Effector memory CD4-positive, alpha-beta T cell (primary cell): Measurements from ENCODE around the gene OR51F1.
"Not testable (repeated sequence)": the region's sequence is repeated elsewhere in the genome, so short reads cannot be mapped to it uniquely, and the experiment has no call there.

ENCODE experiments used
- DNase-seq, 3 donors: peaks; one replicate each; pipeline ENCODE4 v3.0.0-alpha.2; 2020
- H3K27ac ChIP-seq: 2 replicates; pipeline ENCODE4 v1.7.0; 2013; ENCODE audit warnings: mild to moderate bottlenecking, low read length, moderate library complexity; ENCODE audit not compliant: insufficient read depth, poor library complexity, severe bottlenecking
- H3K27me3 ChIP-seq: replicated peaks from 2 replicates; pipeline ENCODE4 v1.7.0; 2013; ENCODE audit warnings: mild to moderate bottlenecking, low read length; ENCODE audit not compliant: insufficient read depth, control insufficient read depth, poor library complexity, severe bottlenecking
- H3K36me3 ChIP-seq: 2 replicates; pipeline ENCODE4 v1.7.0; 2013; ENCODE audit warnings: mild to moderate bottlenecking, low read length, moderate library complexity; ENCODE audit not compliant: control insufficient read depth, insufficient read depth
- H3K4me1 ChIP-seq: 2 replicates; pipeline ENCODE4 v1.7.0; 2013; ENCODE audit warnings: low read length, mild to moderate bottlenecking; ENCODE audit not compliant: control insufficient read depth, insufficient read depth, poor library complexity, severe bottlenecking
- H3K4me3 ChIP-seq: 2 replicates; pipeline ENCODE4 v1.7.0; 2013; ENCODE audit warnings: low read length, low read depth, mild to moderate bottlenecking; ENCODE audit not compliant: insufficient read depth, poor library complexity, severe bottlenecking
- H3K9me3 ChIP-seq: 2 replicates; pipeline ENCODE4 v1.7.0; 2013; ENCODE audit warnings: mild to moderate bottlenecking, low read length, moderate library complexity; ENCODE audit not compliant: control insufficient read depth
- total RNA-seq, 3 donors: gene quantifications; one replicate each; lab custom pipeline; 2026; lab: John Stamatoyannopoulos, UW

Gene OR51F1
- 0 reads per million in 3 donors for total RNA-seq

- H3K9me3 ChIP-seq = no peaks in the 10 kb centered on the region
Measured at GRCh38 chr11:4769838-4770237, at the start of gene OR51F1. Gene OR51F1, minus strand, starts transcription at chr11:4769938. Its CDS starts 0 bp downstream, at chr11:4769938.

GRCh38 chr11:4809246-4809645 lies 39.5 kb upstream of the OR51F1 start:
- Histone ChIP-seq H3K9me3 (no peaks in the 10 kb centered on the region), H3K36me3 (no peaks in the 10 kb centered on the region), H3K27me3 (no peaks in the 10 kb centered on the region), H3K27ac (no peak overlapping the region), H3K4me3 (no peak overlapping the region), H3K4me1 (no peaks in the 10 kb centered on the region)
- no peak for DNase-seq

More at GRCh38 chr11:4769838-4770237, at the start of gene OR51F1:
- Histone ChIP-seq H3K4me3 (no peak within 1 kb of the TSS), H3K4me1 (no peaks in the 10 kb centered on the region), H3K36me3 (no peaks in the 10 kb centered on the region), H3K27ac (no peak within 1 kb of the TSS), H3K27me3 (no peaks in the 10 kb centered on the region)
- no peak for DNase-seq

GRCh38 chr11:4808476-4808875 lies 38.7 kb upstream of the OR51F1 start:
- no peaks in the 10 kb centered on the region for H3K36me3 ChIP-seq
- H3K27me3 ChIP-seq = no peaks in the 10 kb centered on the region
- no peak overlapping the region for H3K4me3 ChIP-seq
- H3K9me3 ChIP-seq = no peaks in the 10 kb centered on the region
- no peaks in the 10 kb centered on the region for H3K4me1 ChIP-seq
- H3K27ac ChIP-seq = no peak overlapping the region
- no peak for DNase-seq

- H3K9me3 ChIP-seq = no peaks in the 10 kb centered on the region
- no peaks in the 10 kb centered on the region for H3K4me1 ChIP-seq
- no peak within 1 kb of the TSS for H3K4me3 ChIP-seq
Measured at GRCh38 chr11:4804280-4804679, 34.5 kb upstream of the OR51F1 start, which contains the start of gene OR52R1. Gene OR52R1, minus strand, starts transcription at chr11:4804380. Its CDS starts 0 bp downstream, at chr11:4804380.

GRCh38 chr11:4801316-4801715 lies 31.6 kb upstream of the OR51F1 start:
- not testable (repeated sequence) for H3K9me3 ChIP-seq, H3K4me3 ChIP-seq, H3K27ac ChIP-seq, H3K27me3 ChIP-seq, H3K4me1 ChIP-seq, H3K36me3 ChIP-seq, DNase-seq

More at GRCh38 chr11:4804280-4804679, 34.5 kb upstream of the OR51F1 start, which contains the start of gene OR52R1:
- Histone ChIP-seq H3K27ac (no peak within 1 kb of the TSS), H3K36me3 (no peaks in the 10 kb centered on the region), H3K27me3 (no peaks in the 10 kb centered on the region)
- no peak for DNase-seq

- Histone ChIP-seq H3K27me3 (no peaks in the 10 kb centered on the region), H3K27ac (no peak overlapping the region), H3K9me3 (no peaks in the 10 kb centered on the region), H3K4me1 (no peaks in the 10 kb centered on the region), H3K4me3 (no peak overlapping the region), H3K36me3 (no peaks in the 10 kb centered on the region)
- DNase-seq = no peak
Measured at GRCh38 chr11:4798427-4799183, 28.9 kb upstream of the OR51F1 start.

GRCh38 chr11:4797206-4797605 lies 27.5 kb upstream of the OR51F1 start:
- H3K27me3 ChIP-seq = no peaks in the 10 kb centered on the region
- no peaks in the 10 kb centered on the region for H3K36me3 ChIP-seq
- no peak overlapping the region for H3K4me3 ChIP-seq
- no peak overlapping the region for H3K27ac ChIP-seq
- no peaks in the 10 kb centered on the region for H3K4me1 ChIP-seq
- no peaks in the 10 kb centered on the region for H3K9me3 ChIP-seq
- no peak for DNase-seq

- Histone ChIP-seq H3K4me1 (no peaks in the 10 kb centered on the region), H3K27me3 (no peaks in the 10 kb centered on the region), H3K9me3 (no peaks in the 10 kb centered on the region), H3K36me3 (no peaks in the 10 kb centered on the region), H3K4me3 (no peak overlapping the region), H3K27ac (no peak overlapping the region)
- no peak for DNase-seq
Measured at GRCh38 chr11:4782454-4782853, 12.7 kb upstream of the OR51F1 start.

GRCh38 chr11:4768094-4768493 lies 1.6 kb downstream of the OR51F1 start:
- Histone ChIP-seq H3K27ac (no peak overlapping the region), H3K4me3 (no peak overlapping the region)
- no peak for DNase-seq

GRCh38 chr11:4766420-4767043 lies 3.2 kb downstream of the OR51F1 start:
- no peak for DNase-seq
- Histone ChIP-seq H3K4me1 (no peaks in the 10 kb centered on the region), H3K27me3 (no peaks in the 10 kb centered on the region), H3K9me3 (no peaks in the 10 kb centered on the region), H3K27ac (no peak overlapping the region), H3K36me3 (no peaks in the 10 kb centered on the region), H3K4me3 (no peak overlapping the region)

More at GRCh38 chr11:4768094-4768493, 1.6 kb downstream of the OR51F1 start:
- no peaks in the 10 kb centered on the region for H3K4me1 ChIP-seq
- H3K36me3 ChIP-seq = no peaks in the 10 kb centered on the region
- no peaks in the 10 kb centered on the region for H3K27me3 ChIP-seq
- no peaks in the 10 kb centered on the region for H3K9me3 ChIP-seq
